GM23338 (cell line): ENCODE data around the gene ABHD12. TPM values are rescaled to one million over a fixed set of nuclear protein-coding genes. Genes with fewer than 3 reads are reported as not detected.

Source experiments
- ATAC-seq: fragments of 200-7000 bp; cut with Tn5 transposase; 3 replicates; pipeline ENCODE4 v1.9.1; 2020
- DNase-seq: peaks from one replicate; pipeline ENCODE4 v3.0.0-alpha.2; 2015; ENCODE audit warnings: low spot score
- H2AFZ ChIP-seq: fragments of 200-600 bp; sonication (generic); 2 replicates; pipeline ENCODE4 v1.8.0; 2016; ENCODE audit warnings: antibody characterized with exemption, mild to moderate bottlenecking, moderate library complexity
- H3F3A ChIP-seq: fragments of 200-600 bp; sonication (generic); replicated peaks from 2 replicates; pipeline ENCODE4 v1.8.0; 2017; ENCODE audit warnings: antibody characterized with exemption, mixed run types, low read depth
- H3K27ac ChIP-seq: fragments of 200-600 bp; sonication (generic); 2 replicates; pipeline ENCODE4 v1.6.1; 2016; ENCODE audit warnings: low read depth
- H3K27me3 ChIP-seq: fragments of 200-600 bp; sonication (generic); 2 replicates; pipeline ENCODE4 v1.8.0; 2016; ENCODE audit warnings: mild to moderate bottlenecking, mixed run types, moderate library complexity; ENCODE audit not compliant: insufficient read depth
- H3K36me3 ChIP-seq: fragments of 200-600 bp; sonication (generic); 2 replicates; pipeline ENCODE4 v1.8.0; 2016; ENCODE audit warnings: mild to moderate bottlenecking; ENCODE audit not compliant: insufficient read depth
- H3K4me1 ChIP-seq: fragments of 200-600 bp; sonication (generic); 2 replicates; pipeline ENCODE4 v1.8.0; 2016; ENCODE audit warnings: mild to moderate bottlenecking, moderate library complexity; ENCODE audit not compliant: insufficient read depth
- H3K4me2 ChIP-seq: fragments of 200-600 bp; sonication (generic); 2 replicates; pipeline ENCODE4 v1.7.1; 2017; ENCODE audit warnings: mixed run types
- H3K4me3 ChIP-seq: fragments of 200-600 bp; sonication (generic); 2 replicates; pipeline ENCODE4 v1.6.1; 2016; ENCODE audit warnings: mixed run types
- H3K79me2 ChIP-seq: fragments of 200-600 bp; sonication (generic); replicated peaks from 2 replicates; pipeline ENCODE4 v1.8.0; 2017; ENCODE audit warnings: mild to moderate bottlenecking; ENCODE audit not compliant: insufficient read depth
- H3K9me2 ChIP-seq: fragments of 200-600 bp; sonication (generic); 2 replicates; pipeline ENCODE4 v1.8.0; 2017; ENCODE audit not compliant: insufficient read depth
- H4K20me1 ChIP-seq: fragments of 200-600 bp; sonication (generic); replicated peaks from 2 replicates; pipeline ENCODE4 v1.8.0; 2017; ENCODE audit warnings: mild to moderate bottlenecking; ENCODE audit not compliant: insufficient read depth
- H3K27ac Mint-ChIP-seq: 2 replicates; pipeline ENCODE4 v1.8.0; 2020; ENCODE audit warnings: inconsistent platforms, mild to moderate bottlenecking, moderate library complexity, mixed read lengths
- H3K27me3 Mint-ChIP-seq: 3 replicates; pipeline ENCODE4 v1.8.0; 2022; ENCODE audit warnings: low read depth, mild to moderate bottlenecking, moderate library complexity, mixed read lengths, inconsistent platforms; ENCODE audit not compliant: insufficient read depth, poor library complexity
- H3K36me3 Mint-ChIP-seq: 3 replicates; pipeline ENCODE4 v1.8.0; 2021; ENCODE audit warnings: low read depth, mild to moderate bottlenecking, inconsistent platforms, moderate library complexity, mixed read lengths
- H3K4me1 Mint-ChIP-seq: 3 replicates; pipeline ENCODE4 v1.8.0; 2020; ENCODE audit warnings: mild to moderate bottlenecking, inconsistent platforms, mixed read lengths
- H3K4me3 Mint-ChIP-seq: 3 replicates; pipeline ENCODE4 v1.8.0; 2021; ENCODE audit warnings: moderate library complexity, mild to moderate bottlenecking, inconsistent platforms, mixed read lengths
- H3K9me3 Mint-ChIP-seq: 3 replicates; pipeline ENCODE4 v1.8.0; 2020; ENCODE audit warnings: moderate library complexity, mild to moderate bottlenecking, inconsistent platforms, mixed read lengths
- CREB1 ChIP-seq: fragments of 250-450 bp; sonication (Bioruptor Pico); IDR thresholded peaks from 2 replicates; pipeline ENCODE4 v1.5.0; 2020; ENCODE audit warnings: low read depth, mild to moderate bottlenecking, moderate library complexity
- ETS1 ChIP-seq: IDR thresholded peaks from 2 replicates; pipeline ENCODE4 v1.6.1; 2016; ENCODE audit warnings: antibody characterized with exemption
- EZH2 ChIP-seq: fragments of 200-600 bp; sonication (generic); IDR thresholded peaks from one replicate; pipeline ENCODE4 v1.8.0; 2017; ENCODE audit warnings: antibody characterized with exemption, mild to moderate bottlenecking, low read depth; ENCODE audit not compliant: unreplicated experiment
- EZH2phosphoT487 ChIP-seq: fragments of 200-600 bp; sonication (generic); IDR thresholded peaks from one replicate; pipeline ENCODE4 v1.8.1; 2018; ENCODE audit warnings: antibody characterized with exemption; ENCODE audit not compliant: unreplicated experiment
- JUNB ChIP-seq: IDR thresholded peaks from one replicate; pipeline ENCODE4 v1.6.1; 2016; ENCODE audit warnings: antibody characterized with exemption; ENCODE audit not compliant: unreplicated experiment
- NANOG ChIP-seq: IDR thresholded peaks from 2 replicates; pipeline ENCODE4 v1.6.1; 2016; ENCODE audit warnings: antibody characterized with exemption, borderline replicate concordance
- POLR2AphosphoS5 ChIP-seq: IDR thresholded peaks from 2 replicates; pipeline ENCODE4 v1.6.1; 2016; ENCODE audit warnings: antibody characterized with exemption, low read depth
- STAT1 ChIP-seq: IDR thresholded peaks from one replicate; pipeline ENCODE4 v1.6.1; 2016; ENCODE audit warnings: antibody characterized with exemption; ENCODE audit not compliant: unreplicated experiment
- ZNF114 ChIP-seq: fragments of 250-450 bp; sonication (Bioruptor Pico); IDR thresholded peaks from 2 replicates; pipeline ENCODE4 v1.5.0; 2020; ENCODE audit warnings: mild to moderate bottlenecking, moderate library complexity
- ZNF331 ChIP-seq: fragments of 250-450 bp; sonication (Bioruptor Pico); IDR thresholded peaks from 2 replicates; pipeline ENCODE4 v1.5.0; 2020; ENCODE audit warnings: low read depth, mild to moderate bottlenecking, moderate library complexity
- polyA plus RNA-seq: library from polyadenylated mRNA; unstranded; fragments of >200 nt; fragmentation: Nextera tagmentation; extraction: Ambion mirVana; gene quantifications from 2 replicates; pipeline ENCODE4 v1.2.1, GENCODE V29; 2016
- total RNA-seq: library from RNA; depleted of rRNA; stranded (reverse); fragments of >200 nt; shearing (Covaris generic); gene quantifications from 2 replicates; pipeline ENCODE4 v1.2.3, GENCODE V29; 2014
- TF ChIP-seq, protein P1 (sequence below): fragments of 250-450 bp; sonication (Bioruptor Pico); IDR thresholded peaks from 2 replicates; pipeline ENCODE4 v1.5.0; 2020; ENCODE audit warnings: mild to moderate bottlenecking, moderate library complexity
- TF ChIP-seq, protein P2 (sequence below): IDR thresholded peaks from one replicate; pipeline ENCODE4 v1.6.1; 2018; ENCODE audit warnings: antibody characterized with exemption; ENCODE audit not compliant: unreplicated experiment
- TF ChIP-seq, protein P3 (sequence below), 2 experiments: fragments of 200-600 bp in 1 of 2; sonication (generic) in 1 of 2; conservative IDR thresholded peaks; 2 replicates each; pipeline versions ENCODE4 v1.5.1 to v1.6.1; 2016 to 2017; ENCODE audit warnings: antibody characterized with exemption in 2 of 2, low read depth in 2 of 2, mild to moderate bottlenecking in 2 of 2, moderate library complexity in 1 of 2

Gene ABHD12
- total and polyA plus RNA-seq, 2 experiments from 2014 or later = 40.2 to 57.8 TPM

GRCh38 chr20:25274891-25275812 is 115.5 kb downstream of the ABHD12 start:
- TF ChIP-seq ZNF114 (CRISPR knock-in tag) = no peak
- TF ChIP-seq, protein P1, sequence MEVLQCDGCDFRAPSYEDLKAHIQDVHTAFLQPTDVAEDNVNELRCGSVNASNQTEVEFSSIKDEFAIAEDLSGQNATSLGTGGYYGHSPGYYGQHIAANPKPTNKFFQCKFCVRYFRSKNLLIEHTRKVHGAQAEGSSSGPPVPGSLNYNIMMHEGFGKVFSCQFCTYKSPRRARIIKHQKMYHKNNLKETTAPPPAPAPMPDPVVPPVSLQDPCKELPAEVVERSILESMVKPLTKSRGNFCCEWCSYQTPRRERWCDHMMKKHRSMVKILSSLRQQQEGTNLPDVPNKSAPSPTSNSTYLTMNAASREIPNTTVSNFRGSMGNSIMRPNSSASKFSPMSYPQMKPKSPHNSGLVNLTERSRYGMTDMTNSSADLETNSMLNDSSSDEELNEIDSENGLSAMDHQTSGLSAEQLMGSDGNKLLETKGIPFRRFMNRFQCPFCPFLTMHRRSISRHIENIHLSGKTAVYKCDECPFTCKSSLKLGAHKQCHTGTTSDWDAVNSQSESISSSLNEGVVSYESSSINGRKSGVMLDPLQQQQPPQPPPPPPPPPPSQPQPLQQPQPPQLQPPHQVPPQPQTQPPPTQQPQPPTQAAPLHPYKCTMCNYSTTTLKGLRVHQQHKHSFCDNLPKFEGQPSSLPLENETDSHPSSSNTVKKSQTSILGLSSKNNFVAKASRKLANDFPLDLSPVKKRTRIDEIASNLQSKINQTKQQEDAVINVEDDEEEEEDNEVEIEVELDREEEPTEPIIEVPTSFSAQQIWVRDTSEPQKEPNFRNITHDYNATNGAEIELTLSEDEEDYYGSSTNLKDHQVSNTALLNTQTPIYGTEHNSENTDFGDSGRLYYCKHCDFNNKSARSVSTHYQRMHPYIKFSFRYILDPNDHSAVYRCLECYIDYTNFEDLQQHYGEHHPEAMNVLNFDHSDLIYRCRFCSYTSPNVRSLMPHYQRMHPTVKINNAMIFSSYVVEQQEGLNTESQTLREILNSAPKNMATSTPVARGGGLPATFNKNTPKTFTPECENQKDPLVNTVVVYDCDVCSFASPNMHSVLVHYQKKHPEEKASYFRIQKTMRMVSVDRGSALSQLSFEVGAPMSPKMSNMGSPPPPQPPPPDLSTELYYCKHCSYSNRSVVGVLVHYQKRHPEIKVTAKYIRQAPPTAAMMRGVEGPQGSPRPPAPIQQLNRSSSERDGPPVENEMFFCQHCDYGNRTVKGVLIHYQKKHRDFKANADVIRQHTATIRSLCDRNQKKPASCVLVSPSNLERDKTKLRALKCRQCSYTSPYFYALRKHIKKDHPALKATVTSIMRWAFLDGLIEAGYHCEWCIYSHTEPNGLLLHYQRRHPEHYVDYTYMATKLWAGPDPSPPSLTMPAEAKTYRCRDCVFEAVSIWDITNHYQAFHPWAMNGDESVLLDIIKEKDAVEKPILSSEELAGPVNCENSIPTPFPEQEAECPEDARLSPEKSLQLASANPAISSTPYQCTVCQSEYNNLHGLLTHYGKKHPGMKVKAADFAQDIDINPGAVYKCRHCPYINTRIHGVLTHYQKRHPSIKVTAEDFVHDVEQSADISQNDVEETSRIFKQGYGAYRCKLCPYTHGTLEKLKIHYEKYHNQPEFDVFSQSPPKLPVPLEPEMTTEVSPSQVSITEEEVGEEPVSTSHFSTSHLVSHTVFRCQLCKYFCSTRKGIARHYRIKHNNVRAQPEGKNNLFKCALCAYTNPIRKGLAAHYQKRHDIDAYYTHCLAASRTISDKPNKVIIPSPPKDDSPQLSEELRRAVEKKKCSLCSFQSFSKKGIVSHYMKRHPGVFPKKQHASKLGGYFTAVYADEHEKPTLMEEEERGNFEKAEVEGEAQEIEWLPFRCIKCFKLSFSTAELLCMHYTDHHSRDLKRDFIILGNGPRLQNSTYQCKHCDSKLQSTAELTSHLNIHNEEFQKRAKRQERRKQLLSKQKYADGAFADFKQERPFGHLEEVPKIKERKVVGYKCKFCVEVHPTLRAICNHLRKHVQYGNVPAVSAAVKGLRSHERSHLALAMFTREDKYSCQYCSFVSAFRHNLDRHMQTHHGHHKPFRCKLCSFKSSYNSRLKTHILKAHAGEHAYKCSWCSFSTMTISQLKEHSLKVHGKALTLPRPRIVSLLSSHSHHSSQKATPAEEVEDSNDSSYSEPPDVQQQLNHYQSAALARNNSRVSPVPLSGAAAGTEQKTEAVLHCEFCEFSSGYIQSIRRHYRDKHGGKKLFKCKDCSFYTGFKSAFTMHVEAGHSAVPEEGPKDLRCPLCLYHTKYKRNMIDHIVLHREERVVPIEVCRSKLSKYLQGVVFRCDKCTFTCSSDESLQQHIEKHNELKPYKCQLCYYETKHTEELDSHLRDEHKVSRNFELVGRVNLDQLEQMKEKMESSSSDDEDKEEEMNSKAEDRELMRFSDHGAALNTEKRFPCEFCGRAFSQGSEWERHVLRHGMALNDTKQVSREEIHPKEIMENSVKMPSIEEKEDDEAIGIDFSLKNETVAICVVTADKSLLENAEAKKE = no peak
- TF ChIP-seq ETS1 = no peak
- TF ChIP-seq EZH2phosphoT487 = no peak
- no peak for TF ChIP-seq ZNF331 (CRISPR knock-in tag)
- TF ChIP-seq, protein P2, sequence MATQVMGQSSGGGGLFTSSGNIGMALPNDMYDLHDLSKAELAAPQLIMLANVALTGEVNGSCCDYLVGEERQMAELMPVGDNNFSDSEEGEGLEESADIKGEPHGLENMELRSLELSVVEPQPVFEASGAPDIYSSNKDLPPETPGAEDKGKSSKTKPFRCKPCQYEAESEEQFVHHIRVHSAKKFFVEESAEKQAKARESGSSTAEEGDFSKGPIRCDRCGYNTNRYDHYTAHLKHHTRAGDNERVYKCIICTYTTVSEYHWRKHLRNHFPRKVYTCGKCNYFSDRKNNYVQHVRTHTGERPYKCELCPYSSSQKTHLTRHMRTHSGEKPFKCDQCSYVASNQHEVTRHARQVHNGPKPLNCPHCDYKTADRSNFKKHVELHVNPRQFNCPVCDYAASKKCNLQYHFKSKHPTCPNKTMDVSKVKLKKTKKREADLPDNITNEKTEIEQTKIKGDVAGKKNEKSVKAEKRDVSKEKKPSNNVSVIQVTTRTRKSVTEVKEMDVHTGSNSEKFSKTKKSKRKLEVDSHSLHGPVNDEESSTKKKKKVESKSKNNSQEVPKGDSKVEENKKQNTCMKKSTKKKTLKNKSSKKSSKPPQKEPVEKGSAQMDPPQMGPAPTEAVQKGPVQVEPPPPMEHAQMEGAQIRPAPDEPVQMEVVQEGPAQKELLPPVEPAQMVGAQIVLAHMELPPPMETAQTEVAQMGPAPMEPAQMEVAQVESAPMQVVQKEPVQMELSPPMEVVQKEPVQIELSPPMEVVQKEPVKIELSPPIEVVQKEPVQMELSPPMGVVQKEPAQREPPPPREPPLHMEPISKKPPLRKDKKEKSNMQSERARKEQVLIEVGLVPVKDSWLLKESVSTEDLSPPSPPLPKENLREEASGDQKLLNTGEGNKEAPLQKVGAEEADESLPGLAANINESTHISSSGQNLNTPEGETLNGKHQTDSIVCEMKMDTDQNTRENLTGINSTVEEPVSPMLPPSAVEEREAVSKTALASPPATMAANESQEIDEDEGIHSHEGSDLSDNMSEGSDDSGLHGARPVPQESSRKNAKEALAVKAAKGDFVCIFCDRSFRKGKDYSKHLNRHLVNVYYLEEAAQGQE = no peak
- no peak for TF ChIP-seq NANOG
- no peak for TF ChIP-seq EZH2
- TF ChIP-seq, protein P3, sequence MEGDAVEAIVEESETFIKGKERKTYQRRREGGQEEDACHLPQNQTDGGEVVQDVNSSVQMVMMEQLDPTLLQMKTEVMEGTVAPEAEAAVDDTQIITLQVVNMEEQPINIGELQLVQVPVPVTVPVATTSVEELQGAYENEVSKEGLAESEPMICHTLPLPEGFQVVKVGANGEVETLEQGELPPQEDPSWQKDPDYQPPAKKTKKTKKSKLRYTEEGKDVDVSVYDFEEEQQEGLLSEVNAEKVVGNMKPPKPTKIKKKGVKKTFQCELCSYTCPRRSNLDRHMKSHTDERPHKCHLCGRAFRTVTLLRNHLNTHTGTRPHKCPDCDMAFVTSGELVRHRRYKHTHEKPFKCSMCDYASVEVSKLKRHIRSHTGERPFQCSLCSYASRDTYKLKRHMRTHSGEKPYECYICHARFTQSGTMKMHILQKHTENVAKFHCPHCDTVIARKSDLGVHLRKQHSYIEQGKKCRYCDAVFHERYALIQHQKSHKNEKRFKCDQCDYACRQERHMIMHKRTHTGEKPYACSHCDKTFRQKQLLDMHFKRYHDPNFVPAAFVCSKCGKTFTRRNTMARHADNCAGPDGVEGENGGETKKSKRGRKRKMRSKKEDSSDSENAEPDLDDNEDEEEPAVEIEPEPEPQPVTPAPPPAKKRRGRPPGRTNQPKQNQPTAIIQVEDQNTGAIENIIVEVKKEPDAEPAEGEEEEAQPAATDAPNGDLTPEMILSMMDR (conservative IDR thresholded peaks at IDR 0.05; ENCODE audit: low read depth in 2 of 2) = no peak
- TF ChIP-seq POLR2AphosphoS5 = no peak
- no peak for TF ChIP-seq STAT1
- no peak for TF ChIP-seq CREB1 (CRISPR knock-in tag)
- no peak for TF ChIP-seq JUNB
- Mint-ChIP-seq H3K4me1 (no peaks in the 10 kb centered on the region), H3K9me3 (no peaks in the 10 kb centered on the region), H3K27me3 (peaks cover 14% of the 10 kb centered on the region), H3K4me3 (no peak overlapping the region), H3K27ac (no peak overlapping the region), H3K36me3 (peaks cover 33% of the 10 kb centered on the region)
- Histone ChIP-seq H3K36me3 (no peaks in the 10 kb centered on the region; the same call in 1 of the 2 replicates), H3K79me2 (no peaks in the 10 kb centered on the region), H3K4me1 (no peaks in the 10 kb centered on the region), H4K20me1 (no peaks in the 10 kb centered on the region), H3K27ac (no peak overlapping the region), H3K9me2 (no peaks in the 10 kb centered on the region), H3K4me2 (no peak overlapping the region), H3K4me3 (no peak overlapping the region), H3K27me3 (no peaks in the 10 kb centered on the region), H3F3A (no peaks in the 10 kb centered on the region), H2AFZ (no peak overlapping the region)
- DNase-seq (no peak), ATAC-seq (no peak)
